IMR-90 (cell line): ENCODE measurements around the gene INTS11. TPM values are rescaled to one million over a fixed set of nuclear protein-coding genes. Genes with fewer than 3 reads are reported as not detected.

Experiments
- ATAC-seq: fragments of 200-7000 bp; cut with Tn5 transposase; 2 replicates; pipeline ENCODE4 v1.9.1; 2020; ENCODE audit warnings: low read depth, mild to moderate bottlenecking, moderate library complexity
- BruUV-seq: library from RNA; stranded (reverse); fragments of 400-500 nt; replicated peaks from 2 replicates; lab custom pipeline; 2021; lab: Mats Ljungman, UMichigan
- CTCF ChIA-PET: fragments of 300-600 bp; formaldehyde crosslinking; extraction: SDS; loops from one replicate; lab custom pipeline; 2021; ENCODE audit warnings: antibody characterized with exemption; lab: Yijun Ruan, JAX
- POLR2A ChIA-PET: fragments of 300-600 bp; sonication (Branson Sonifier 250); formaldehyde crosslinking; loops from one replicate; lab custom pipeline; 2022; ENCODE audit warnings: antibody characterized with exemption; ENCODE audit not compliant: unreplicated experiment; lab: Charles Lee
- DNase-seq: peaks from one replicate; pipeline ENCODE4 v3.0.0; 2013
- H2AFZ ChIP-seq: replicated peaks from 2 replicates; pipeline ENCODE3; 2013; ENCODE audit warnings: low read length, mild to moderate bottlenecking; ENCODE audit not compliant: poor library complexity
- H2AK5ac ChIP-seq: 2 replicates; pipeline ENCODE4 v1.6.1; 2013; ENCODE audit warnings: low read depth, low read length, inconsistent platforms
- H2AK9ac ChIP-seq: replicated peaks from 2 replicates; pipeline ENCODE3; 2013; ENCODE audit warnings: mild to moderate bottlenecking, low read depth, low read length, moderate library complexity; ENCODE audit not compliant: poor library complexity
- H2BK120ac ChIP-seq: 2 replicates; pipeline ENCODE4 v1.6.1; 2013; ENCODE audit warnings: low read depth, low read length, inconsistent platforms
- H2BK15ac ChIP-seq: 3 replicates; pipeline ENCODE4 v1.6.1; 2013; ENCODE audit warnings: low read depth, low read length, inconsistent platforms
- H2BK20ac ChIP-seq: 2 replicates; pipeline ENCODE4 v1.6.1; 2013; ENCODE audit warnings: low read depth, mild to moderate bottlenecking, inconsistent platforms, low read length, moderate library complexity
- H2BK5ac ChIP-seq: 2 replicates; pipeline ENCODE4 v1.6.1; 2013; ENCODE audit warnings: mild to moderate bottlenecking, low read depth, low read length, inconsistent platforms; ENCODE audit not compliant: poor library complexity, severe bottlenecking
- H3K14ac ChIP-seq: replicated peaks from 2 replicates; pipeline ENCODE4 v1.6.1; 2013; ENCODE audit warnings: low read depth, low read length, inconsistent platforms
- H3K18ac ChIP-seq: 2 replicates; pipeline ENCODE4 v1.6.1; 2013; ENCODE audit warnings: low read depth, low read length, control low read depth
- H3K23ac ChIP-seq: 2 replicates; pipeline ENCODE4 v1.6.1; 2013; ENCODE audit warnings: low read depth, low read length, inconsistent platforms
- H3K27ac ChIP-seq: 2 replicates; pipeline ENCODE4 v1.5.1; 2013; ENCODE audit warnings: mild to moderate bottlenecking, control low read depth, low read length; ENCODE audit not compliant: insufficient read depth
- H3K27me3 ChIP-seq: 2 replicates; pipeline ENCODE4 v1.6.1; 2013; ENCODE audit warnings: low read length; ENCODE audit not compliant: control insufficient read depth, insufficient read depth
- H3K36me3 ChIP-seq: 2 replicates; pipeline ENCODE4 v1.6.1; 2013; ENCODE audit warnings: low read length, mixed read lengths; ENCODE audit not compliant: control insufficient read depth, insufficient read depth
- H3K4ac ChIP-seq: 2 replicates; pipeline ENCODE4 v1.6.1; 2013; ENCODE audit warnings: low read depth, low read length, inconsistent platforms
- H3K4me1 ChIP-seq: 2 replicates; pipeline ENCODE4 v1.6.1; 2013; ENCODE audit warnings: low read length, mixed read lengths; ENCODE audit not compliant: control insufficient read depth, insufficient read depth
- H3K4me2 ChIP-seq: 2 replicates; pipeline ENCODE4 v1.6.1; 2013; ENCODE audit warnings: low read depth, mild to moderate bottlenecking, control low read depth, low read length, moderate library complexity
- H3K4me3 ChIP-seq: 2 replicates; pipeline ENCODE4 v1.5.1; 2013; ENCODE audit warnings: low read depth, mild to moderate bottlenecking, control low read depth, low read length, moderate library complexity; ENCODE audit not compliant: insufficient read depth
- H3K56ac ChIP-seq: 2 replicates; pipeline ENCODE4 v1.6.1; 2013; ENCODE audit warnings: low read length, inconsistent platforms; ENCODE audit not compliant: insufficient read depth; ENCODE audit errors: extremely low read depth
- H3K79me1 ChIP-seq, 2 experiments: 2 replicates each; pipeline ENCODE4 v1.6.1; 2013; ENCODE audit warnings: low read length in 2 of 2, inconsistent platforms in 1 of 2, low read depth in 1 of 2
- H3K9ac ChIP-seq: 2 replicates; pipeline ENCODE4 v1.6.1; 2013; ENCODE audit warnings: low read depth, low read length, control low read depth
- H3K9me1 ChIP-seq: 2 replicates; pipeline ENCODE4 v1.6.1; 2013; ENCODE audit warnings: low read length, inconsistent platforms; ENCODE audit not compliant: insufficient read depth
- H3K9me3 ChIP-seq: 2 replicates; pipeline ENCODE4 v1.6.1; 2013; ENCODE audit warnings: low read length; ENCODE audit not compliant: control insufficient read depth, insufficient read depth
- H4K20me1 ChIP-seq: 2 replicates; pipeline ENCODE4 v1.6.1; 2013; ENCODE audit warnings: low read length, inconsistent platforms; ENCODE audit not compliant: insufficient read depth
- H4K5ac ChIP-seq: 2 replicates; pipeline ENCODE4 v1.6.1; 2013; ENCODE audit warnings: mild to moderate bottlenecking, low read depth, low read length, control low read depth
- H4K8ac ChIP-seq, 2 experiments: 2 replicates each; pipeline ENCODE4 v1.6.1; 2013; ENCODE audit warnings: low read depth in 2 of 2, low read length in 2 of 2, control low read depth in 1 of 2, inconsistent platforms in 1 of 2
- H4K91ac ChIP-seq: 2 replicates; pipeline ENCODE4 v1.6.1; 2013; ENCODE audit warnings: low read depth, low read length, inconsistent platforms; ENCODE audit not compliant: insufficient read depth
- BHLHE40 ChIP-seq: fragments of 150-350 bp; IDR thresholded peaks from 2 replicates; pipeline ENCODE4 v1.6.1; 2016; ENCODE audit warnings: mild to moderate bottlenecking, low read depth, low read length
- MAZ ChIP-seq: IDR thresholded peaks from 2 replicates; pipeline ENCODE4 v1.6.1; 2012; ENCODE audit warnings: low read depth, mild to moderate bottlenecking, low read length, improper control_type of control experiment, moderate library complexity, borderline replicate concordance
- NFE2L2 ChIP-seq: fragments of 150-350 bp; IDR thresholded peaks from 2 replicates; pipeline ENCODE4 v1.6.1; 2016; ENCODE audit warnings: low read depth, mild to moderate bottlenecking, low read length
- WGBS, 2 experiments: methylation state at CpG; one replicate each; pipeline versions ENCODE4 v1.1.5 to v1.1.7; 2013; ENCODE audit warnings: missing lambda C conversion rate in 2 of 2; ENCODE audit not compliant: insufficient read length in 1 of 2; ENCODE audit errors: extremely low coverage in 2 of 2; 5-methylcytosine and 5-hydroxymethylcytosine counted together
- dilution Hi-C: fragments of 300-500 bp; cut with HindIII; formaldehyde crosslinking; loops from one replicate; pipeline ENCODE4 v1.14.3; 2018; ENCODE audit warnings: low sequenced_read_pairs; ENCODE audit not compliant: unreplicated experiment
- in situ Hi-C: fragments of 300-500 bp; cut with MboI; formaldehyde crosslinking; loops from 3 replicates; pipeline ENCODE4 v1.14.3; 2019; ENCODE audit warnings: low sequenced_read_pairs, inconsistent platforms, mixed read lengths
- intact Hi-C: fragments of 100-400 bp; cut with micrococcal nuclease; formaldehyde crosslinking; loops from 2 replicates; pipeline ENCODE4 v1.10.0; 2022
- polyA plus RNA-seq, 3 experiments: library from polyadenylated mRNA; depleted of rRNA; stranded (reverse); fragments of >200 nt; gene quantifications; 2 replicates each; pipeline ENCODE4 v1.2.3, GENCODE V29; 2012; ENCODE audit warnings: low replicate concordance in 1 of 3
- total RNA-seq: library from RNA; depleted of rRNA; stranded (reverse); fragments of >200 nt; gene quantifications from 2 replicates; pipeline ENCODE4 v1.2.3, GENCODE V29; 2012
- TF ChIP-seq, protein P1 (sequence below): fragments of 150-350 bp; IDR thresholded peaks from 2 replicates; pipeline ENCODE4 v1.6.1; 2016; ENCODE audit warnings: low read depth, mild to moderate bottlenecking, low read length, moderate library complexity, borderline replicate concordance

The INTS11 gene
- total and polyA plus RNA-seq, 2 of the 4 experiments (the other 2 are of a cell fraction) = 56.1 to 123 TPM

DNA sequence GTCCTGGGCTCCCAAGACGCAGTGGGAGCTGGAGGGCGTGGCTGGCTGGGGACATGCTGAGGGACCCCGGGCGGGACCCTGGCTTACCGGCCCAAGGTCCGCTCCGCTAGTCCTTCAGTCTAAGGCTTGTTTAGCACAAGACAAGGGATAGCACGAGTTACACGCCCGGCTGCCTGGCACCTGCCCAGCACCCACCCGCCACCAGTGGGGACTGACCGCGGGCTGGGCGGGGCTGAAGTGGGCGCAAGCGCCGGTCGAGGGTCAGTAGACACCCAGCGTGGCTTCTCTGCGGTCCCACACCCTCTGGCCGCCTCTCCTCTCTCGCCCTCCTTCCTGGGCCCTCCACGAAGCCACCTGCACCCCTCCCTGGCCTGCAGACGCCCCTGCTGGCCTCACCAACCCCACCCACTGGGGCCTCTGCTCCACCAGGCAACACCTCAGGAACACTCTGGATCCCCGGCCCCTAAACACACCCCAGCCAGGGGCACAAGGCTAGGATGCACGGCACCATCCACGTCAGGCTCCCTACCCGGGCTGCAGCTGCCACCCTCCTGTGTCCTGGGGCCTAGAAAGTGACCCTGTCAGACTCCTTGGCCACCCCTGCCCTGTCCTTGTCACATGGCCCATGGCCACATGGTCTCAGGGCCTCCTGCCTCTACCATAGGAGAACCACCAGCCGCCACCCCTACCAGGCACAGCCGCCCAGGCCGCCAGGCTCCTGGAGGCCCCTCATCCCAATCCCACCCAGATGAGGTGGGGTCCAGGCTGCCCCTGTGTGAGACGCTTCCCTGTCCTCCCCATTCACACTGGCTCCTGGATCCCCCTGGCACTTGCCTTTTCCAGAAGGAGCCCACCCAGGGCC, 12.7 kb upstream of the INTS11 start:
- Histone ChIP-seq H3K4me3 (no peak overlapping the region), H3K36me3 (peaks cover 48% of the 10 kb centered on the region), H2BK15ac (no peak overlapping the region), H4K20me1 (peaks cover 15% of the 10 kb centered on the region), H3K14ac (no peak overlapping the region), H3K27me3 (no peaks in the 10 kb centered on the region), H3K9me1 (peaks cover 9% of the 10 kb centered on the region), H2BK120ac (no peak overlapping the region), H3K4me2 (no peak overlapping the region), H2AK5ac (no peak overlapping the region), H3K27ac (no peak overlapping the region), H4K5ac (no peak overlapping the region), H3K23ac (no peak overlapping the region), H3K79me1 (peaks cover 12 to 16% of the 10 kb centered on the region in 2 experiments), H3K56ac (no peak overlapping the region), H2BK20ac (no peak overlapping the region), H4K91ac (no peak overlapping the region), H2BK5ac (no peak overlapping the region), H2AK9ac (no peak overlapping the region), H3K18ac (no peak overlapping the region), H3K9me3 (no peaks in the 10 kb centered on the region), H3K4ac (no peak overlapping the region), H3K9ac (no peak overlapping the region), H3K4me1 (no peaks in the 10 kb centered on the region), H4K8ac (no peak overlapping the region), H2AFZ (no peak overlapping the region)
- intact Hi-C loops = no loop called here
- ChIA-PET POLR2A (no interaction called here), CTCF (no interaction called here)
- TF ChIP-seq MAZ = no peak
- TF ChIP-seq, protein P1, sequence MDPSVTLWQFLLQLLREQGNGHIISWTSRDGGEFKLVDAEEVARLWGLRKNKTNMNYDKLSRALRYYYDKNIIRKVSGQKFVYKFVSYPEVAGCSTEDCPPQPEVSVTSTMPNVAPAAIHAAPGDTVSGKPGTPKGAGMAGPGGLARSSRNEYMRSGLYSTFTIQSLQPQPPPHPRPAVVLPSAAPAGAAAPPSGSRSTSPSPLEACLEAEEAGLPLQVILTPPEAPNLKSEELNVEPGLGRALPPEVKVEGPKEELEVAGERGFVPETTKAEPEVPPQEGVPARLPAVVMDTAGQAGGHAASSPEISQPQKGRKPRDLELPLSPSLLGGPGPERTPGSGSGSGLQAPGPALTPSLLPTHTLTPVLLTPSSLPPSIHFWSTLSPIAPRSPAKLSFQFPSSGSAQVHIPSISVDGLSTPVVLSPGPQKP = no peak
- no peak for TF ChIP-seq BHLHE40
- TF ChIP-seq NFE2L2 = no peak
- no TSS peak for BruUV-seq
- no peak for DNase-seq
- dilution Hi-C loops = no loop called here
- 94% methylated on average over 22 of the region's 32 CpGs; no CpG with 5 or more reads in 1 of the 2 experiments for WGBS, 2 experiments
- no peak for ATAC-seq
- in situ Hi-C loops = no loop called here
